Measurements from ENCODE around the gene FTH1.
A peak's percentile ranks its signal among the peaks of the same experiment; 100 is the strongest.

Gene FTH1

GRCh38 chr11:61952882-61953281 lies 14.6 kb downstream of the FTH1 start:
- TF ChIP-seq GATA2 (IDR thresholded peaks at IDR 0.05; ENCODE audit: low read depth, low read length), result no peak
- no peak for TF ChIP-seq GATA3 (IDR thresholded peaks at IDR 0.05; ENCODE audit: low read depth, low read length)

GRCh38 chr11:61951484-61952135 lies 15.8 kb downstream of the FTH1 start:
- TF ChIP-seq GATA3 (IDR thresholded peaks at IDR 0.05; ENCODE audit: low read depth, low read length), result no peak
- TF ChIP-seq GATA2 (IDR thresholded peaks at IDR 0.05; ENCODE audit: low read depth, low read length), result no peak

GRCh38 chr11:61950035-61950547 lies 17.3 kb downstream of the FTH1 start, which contains the start of gene BEST1:
Gene BEST1, plus strand, starts transcription at chr11:61950351. Its CDS starts 1,456 bp downstream, at chr11:61951807.
- no peak for TF ChIP-seq GATA3 (IDR thresholded peaks at IDR 0.05; ENCODE audit: low read depth, low read length)
- no peak for TF ChIP-seq GATA2 (IDR thresholded peaks at IDR 0.05; ENCODE audit: low read depth, low read length)

DNA sequence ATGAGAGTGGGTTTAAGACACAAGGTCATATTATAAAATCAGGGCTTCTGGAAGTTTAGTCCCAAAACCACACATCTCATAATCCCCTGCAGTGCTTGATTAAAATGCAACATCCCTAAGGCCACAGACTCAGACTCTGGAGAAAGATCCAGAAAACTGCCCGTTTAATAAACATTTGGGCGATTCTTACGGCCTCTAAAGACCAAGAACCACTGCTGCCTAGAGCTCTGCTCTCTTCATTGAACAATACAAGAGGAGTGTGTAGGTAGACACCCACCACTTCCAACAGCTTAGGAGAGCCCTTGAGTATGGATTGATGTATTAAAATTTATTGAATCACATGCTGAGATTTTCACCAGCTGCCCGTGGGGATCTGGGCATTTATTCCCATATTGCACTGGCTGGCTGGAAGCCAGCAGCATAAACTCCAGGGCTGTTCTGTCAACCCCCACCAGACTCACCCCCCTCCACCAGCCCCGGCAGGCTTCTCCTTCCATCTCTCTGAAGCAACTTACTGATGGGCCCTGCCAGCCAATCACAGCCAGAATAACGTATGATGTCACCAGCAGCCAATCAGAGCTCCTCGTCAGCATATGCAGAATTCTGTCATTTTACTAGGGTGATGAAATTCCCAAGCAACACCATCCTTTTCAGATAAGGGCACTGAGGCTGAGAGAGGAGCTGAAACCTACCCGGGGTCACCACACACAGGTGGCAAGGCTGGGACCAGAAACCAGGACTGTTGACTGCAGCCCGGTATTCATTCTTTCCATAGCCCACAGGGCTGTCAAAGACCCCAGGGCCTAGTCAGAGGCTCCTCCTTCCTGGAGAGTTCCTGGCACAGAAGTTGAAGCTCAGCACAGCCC lies 18.0 kb downstream of the FTH1 start:
- 0 out of 2 replicates have a peak, but pooled peaks have one; percentile 19 for TF ChIP-seq GATA2 (IDR thresholded peaks at IDR 0.05; ENCODE audit: low read depth, low read length)
- no peak for TF ChIP-seq GATA3 (IDR thresholded peaks at IDR 0.05; ENCODE audit: low read depth, low read length)

- TF ChIP-seq GATA3 (IDR thresholded peaks at IDR 0.05; ENCODE audit: low read depth, low read length), result no peak
- no peak for TF ChIP-seq GATA2 (IDR thresholded peaks at IDR 0.05; ENCODE audit: low read depth, low read length)
These were observed 18.9 kb downstream of the FTH1 start for GRCh38 chr11:61948505-61948904.

DNA sequence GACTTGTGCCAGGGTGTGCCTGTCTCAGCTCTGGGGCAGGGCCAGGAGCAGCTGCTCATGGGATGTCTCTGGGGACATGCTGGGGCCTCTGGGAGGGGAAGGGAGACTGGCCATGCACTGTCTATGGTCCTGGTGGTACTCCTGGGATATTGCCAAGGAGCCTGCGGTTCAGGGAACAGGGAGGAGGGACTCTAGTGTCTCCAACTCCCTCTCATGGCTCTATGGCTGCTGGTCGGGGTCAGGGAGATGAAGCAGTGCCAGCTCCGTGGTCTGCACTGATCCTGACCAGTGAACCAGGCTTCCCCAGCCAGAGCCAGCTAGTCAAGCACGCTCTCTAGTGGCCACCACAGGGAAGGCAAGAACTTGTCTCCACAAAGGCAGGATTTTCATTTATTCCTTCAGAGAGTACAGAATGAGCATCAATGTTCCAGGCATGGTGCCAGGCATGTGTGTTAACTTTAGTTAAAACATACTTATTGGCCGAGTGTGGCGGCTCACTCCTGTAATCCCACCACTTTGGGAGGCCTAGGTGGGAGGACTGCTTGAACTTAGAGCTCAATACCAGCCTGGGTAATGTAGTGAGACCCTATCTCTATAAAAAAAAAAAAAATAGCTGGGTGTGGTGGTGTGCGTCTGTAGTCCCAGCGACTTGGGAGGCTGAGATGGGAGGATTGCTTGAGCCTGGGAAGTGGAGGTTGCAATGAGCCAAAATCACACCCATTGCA lies 19.8 kb downstream of the FTH1 start:
- TF ChIP-seq GATA3 (IDR thresholded peaks at IDR 0.05; ENCODE audit: low read depth, low read length), result no peak
- TF ChIP-seq GATA2 (IDR thresholded peaks at IDR 0.05; ENCODE audit: low read depth, low read length), result no peak

DNA sequence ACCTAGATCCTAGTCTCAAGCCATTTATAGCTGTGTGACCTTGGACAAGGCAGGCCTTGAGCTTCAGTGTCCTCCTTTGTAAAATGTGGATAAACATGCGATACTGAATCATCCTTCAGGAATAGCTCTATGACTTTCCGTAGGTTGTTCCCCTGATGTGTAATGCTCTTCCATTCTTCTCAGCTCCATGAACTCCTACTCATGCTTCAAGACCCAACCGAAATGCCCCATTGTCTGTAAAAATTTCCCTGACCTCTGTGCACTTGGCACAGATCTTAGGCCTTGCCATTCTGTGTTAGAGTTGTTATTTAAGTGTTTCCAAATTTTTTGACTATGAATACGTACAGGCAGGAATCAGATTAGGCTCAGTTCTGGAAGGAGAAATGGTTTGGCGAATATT lies 20.5 kb downstream of the FTH1 start:
- TF ChIP-seq GATA2 (IDR thresholded peaks at IDR 0.05; ENCODE audit: low read depth, low read length) (no peak), GATA3 (IDR thresholded peaks at IDR 0.05; ENCODE audit: low read depth, low read length) (no peak)

DNA sequence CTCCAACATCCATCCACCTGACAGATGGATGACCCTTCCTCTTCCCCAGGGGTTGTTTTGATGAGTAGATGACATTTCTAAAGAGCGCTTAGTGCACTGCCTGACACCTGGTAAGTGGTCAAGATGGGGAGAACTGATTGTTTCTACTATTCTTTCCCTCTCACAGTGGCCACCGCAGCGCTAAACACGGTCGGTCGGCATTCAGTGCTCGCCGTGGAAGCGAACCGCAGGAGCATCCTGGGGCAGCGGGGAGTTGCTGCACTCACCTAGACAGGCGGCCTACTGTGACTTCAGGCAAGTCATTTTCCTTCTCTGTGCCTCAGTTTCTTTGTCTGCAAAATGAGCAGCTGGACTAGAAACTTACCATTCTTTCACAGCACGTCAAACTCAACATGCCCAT lies 22.2 kb downstream of the FTH1 start:
- no peak for TF ChIP-seq GATA2 (IDR thresholded peaks at IDR 0.05; ENCODE audit: low read depth, low read length)
- TF ChIP-seq GATA3 (IDR thresholded peaks at IDR 0.05; ENCODE audit: low read depth, low read length), result no peak

- no peak for TF ChIP-seq GATA2 (IDR thresholded peaks at IDR 0.05; ENCODE audit: low read depth, low read length)
These were observed 27.0 kb downstream of the FTH1 start for GRCh38 chr11:61940466-61940865.

GRCh38 chr11:61935861-61936260 lies 31.6 kb downstream of the FTH1 start:
- TF ChIP-seq GATA2 (IDR thresholded peaks at IDR 0.05; ENCODE audit: low read depth, low read length) (no peak), GATA3 (IDR thresholded peaks at IDR 0.05; ENCODE audit: low read depth, low read length) (no peak)

GRCh38 chr11:61930933-61931332 lies 36.5 kb downstream of the FTH1 start:
- TF ChIP-seq GATA2 (IDR thresholded peaks at IDR 0.05; ENCODE audit: low read depth, low read length) (no peak), GATA3 (IDR thresholded peaks at IDR 0.05; ENCODE audit: low read depth, low read length) (no peak)

- no peak for TF ChIP-seq GATA3 (IDR thresholded peaks at IDR 0.05; ENCODE audit: low read depth, low read length)
- TF ChIP-seq GATA2 (IDR thresholded peaks at IDR 0.05; ENCODE audit: low read depth, low read length), result no peak
These were observed 38.8 kb downstream of the FTH1 start for GRCh38 chr11:61928606-61929005.

DNA sequence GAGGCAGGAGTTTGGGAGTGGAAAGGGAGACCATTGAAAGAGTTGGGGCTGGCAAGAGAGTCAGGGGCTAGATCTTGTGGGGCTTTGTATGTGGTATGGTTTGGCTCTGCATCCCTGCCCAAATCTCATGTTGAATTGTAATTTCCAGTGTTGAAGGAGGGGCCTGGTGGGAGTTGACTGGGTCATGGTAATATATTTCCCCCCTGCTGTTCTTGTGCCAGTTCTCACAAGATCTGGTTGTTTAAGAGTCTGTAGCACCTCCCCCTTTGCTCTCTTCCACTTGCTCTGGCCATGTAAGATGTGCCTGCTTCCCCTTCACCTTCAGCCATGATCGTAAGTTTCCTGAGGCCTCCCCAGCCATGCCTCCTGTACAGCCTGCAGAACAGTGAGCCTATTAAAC lies 39.9 kb downstream of the FTH1 start:
- TF ChIP-seq GATA3 (IDR thresholded peaks at IDR 0.05; ENCODE audit: low read depth, low read length) (no peak), GATA2 (IDR thresholded peaks at IDR 0.05; ENCODE audit: low read depth, low read length) (no peak)

DNA sequence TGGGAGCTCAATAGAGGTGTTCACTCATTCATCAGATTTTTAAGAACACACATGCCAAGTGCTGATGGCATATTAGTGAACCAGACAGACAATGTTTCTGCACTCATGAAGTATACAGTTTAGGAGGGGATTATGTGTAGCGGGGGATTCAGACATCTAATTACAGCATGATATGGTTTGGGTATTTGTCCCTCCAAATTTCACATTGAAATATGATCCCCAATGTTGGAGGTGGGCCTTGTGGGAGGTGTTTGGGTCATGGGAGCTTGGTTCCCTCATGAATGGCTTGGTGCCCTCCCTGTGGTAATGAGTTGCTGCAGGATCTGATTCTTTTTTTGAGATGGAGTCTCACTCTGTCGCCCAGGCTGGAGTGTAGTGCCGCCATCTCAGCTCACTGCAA lies 41.2 kb downstream of the FTH1 start:
- TF ChIP-seq GATA3 (IDR thresholded peaks at IDR 0.05; ENCODE audit: low read depth, low read length), result no peak
- no peak for TF ChIP-seq GATA2 (IDR thresholded peaks at IDR 0.05; ENCODE audit: low read depth, low read length)

Measured in SH-SY5Y (cell line).